HPDE6-E6E7 (cell line): ENCODE data around the gene OTUD3.
"Not testable (repeated sequence)": the region's sequence is repeated elsewhere in the genome, so short reads cannot be mapped to it uniquely, and the experiment has no call there.

Experiments used
- DNase-seq: peaks from one replicate; pipeline ENCODE4 v3.0.0; 2011; ENCODE audit warnings: missing footprints; ENCODE audit errors: extremely low spot score

The OTUD3 gene

DNA sequence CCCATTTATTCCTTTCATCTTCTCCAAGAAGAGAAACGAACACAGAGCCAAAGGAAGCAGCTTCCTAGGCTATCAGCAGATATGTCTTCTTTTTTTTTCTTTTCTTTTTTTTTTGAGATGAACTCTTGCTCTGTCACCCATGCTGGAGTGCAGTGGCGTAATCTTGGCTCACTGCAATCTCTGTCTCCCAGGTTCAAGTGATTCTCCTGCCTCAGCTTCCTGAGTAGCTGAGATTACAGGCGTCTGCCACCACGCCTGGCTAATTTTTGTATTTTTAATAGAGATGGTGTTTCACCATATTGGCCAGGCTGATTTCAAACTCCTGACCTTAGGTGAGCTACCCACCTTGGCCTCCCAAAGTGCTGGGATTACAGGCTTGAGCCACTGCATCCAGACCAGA, 13.6 kb upstream of the OTUD3 start:
- not testable (repeated sequence) for DNase-seq

DNA sequence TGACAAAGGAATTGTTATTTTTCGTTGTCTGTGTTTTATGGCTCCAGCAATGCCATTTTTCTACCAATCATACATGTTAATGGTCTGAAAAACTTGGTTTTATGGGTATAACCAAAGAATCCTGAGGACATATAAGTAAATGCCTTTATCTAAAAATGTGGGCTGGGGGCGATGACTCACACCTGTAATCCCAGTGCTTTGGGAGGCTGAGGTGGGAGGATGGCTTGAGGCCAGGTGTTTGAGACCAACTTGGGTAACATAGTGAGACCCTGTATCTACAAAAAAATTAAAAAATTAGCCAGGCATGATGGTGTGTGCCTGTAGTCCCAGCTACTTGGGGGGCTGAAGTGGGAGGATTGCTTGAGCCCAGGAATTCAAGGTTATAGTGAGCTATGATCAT, 12.7 kb upstream of the OTUD3 start:
- not testable (repeated sequence) for DNase-seq

DNA sequence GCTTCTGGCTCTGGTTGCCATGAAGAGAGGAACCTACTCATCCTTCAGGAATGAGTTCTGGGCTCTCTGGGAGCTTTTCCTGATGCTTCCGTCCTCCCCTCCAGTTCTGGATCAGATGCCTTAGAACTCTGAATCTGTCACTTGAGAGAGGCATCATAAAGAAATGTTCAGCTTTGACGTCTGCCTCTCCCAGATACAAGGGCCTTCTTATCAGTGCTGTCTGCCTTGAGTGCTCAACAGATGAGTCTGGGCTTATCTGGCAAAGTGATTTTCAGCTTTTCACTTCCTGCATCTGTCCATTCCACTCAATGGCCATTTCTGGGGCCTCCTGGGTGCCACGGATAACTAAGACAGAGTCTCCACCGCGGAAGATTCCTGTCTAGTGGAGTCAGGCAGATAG, 12.3 kb upstream of the OTUD3 start:
- DNase-seq: no peak

DNA sequence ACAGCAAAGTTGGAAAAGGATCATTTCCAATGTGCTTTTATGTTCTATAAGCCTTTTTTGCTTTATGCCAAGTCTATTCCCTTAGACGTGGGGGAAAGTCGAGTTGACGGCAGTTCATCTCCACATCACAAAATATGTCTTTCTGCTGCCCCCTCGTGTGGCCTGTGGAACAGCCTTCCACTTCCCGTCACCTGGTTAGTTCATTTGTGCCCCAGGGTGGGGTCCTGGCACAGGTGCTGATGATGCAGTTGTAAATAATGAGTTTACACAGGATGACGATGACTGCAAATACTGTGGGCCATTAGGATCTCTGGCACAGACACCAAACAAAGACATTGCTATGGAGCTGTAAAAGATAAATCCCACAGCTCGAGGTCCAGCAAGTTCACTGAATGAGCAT, 10.0 kb upstream of the OTUD3 start:
- peak; percentile 43 for DNase-seq

DNA sequence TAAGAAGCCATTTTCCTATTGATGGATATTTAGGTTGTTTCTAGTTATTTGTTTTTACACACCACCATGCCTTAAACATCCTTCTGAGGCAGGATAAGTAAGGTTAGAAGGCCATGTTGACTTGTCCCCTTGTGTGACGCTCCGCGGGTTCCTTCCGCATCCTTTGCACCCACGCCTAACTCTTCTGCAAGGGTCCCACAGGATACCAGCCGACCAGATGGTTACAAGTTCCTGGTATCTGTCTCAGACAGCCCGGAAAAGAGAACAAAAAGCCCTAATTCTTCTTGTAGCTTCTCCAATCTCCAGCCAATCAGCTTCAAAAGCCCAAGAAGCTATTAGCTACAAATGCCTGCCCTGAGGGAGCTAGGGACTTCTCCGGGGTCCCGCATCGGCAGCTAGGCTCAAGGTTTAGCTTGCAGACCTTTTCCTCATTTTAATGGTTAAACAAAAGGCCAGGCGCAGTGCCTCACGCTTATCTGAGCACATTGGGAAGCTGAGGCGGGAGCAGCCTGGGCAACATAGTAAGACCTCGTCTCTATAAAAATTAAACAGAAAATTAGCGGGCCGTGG, 4.9 kb upstream of the OTUD3 start:
- no peak for DNase-seq

DNA sequence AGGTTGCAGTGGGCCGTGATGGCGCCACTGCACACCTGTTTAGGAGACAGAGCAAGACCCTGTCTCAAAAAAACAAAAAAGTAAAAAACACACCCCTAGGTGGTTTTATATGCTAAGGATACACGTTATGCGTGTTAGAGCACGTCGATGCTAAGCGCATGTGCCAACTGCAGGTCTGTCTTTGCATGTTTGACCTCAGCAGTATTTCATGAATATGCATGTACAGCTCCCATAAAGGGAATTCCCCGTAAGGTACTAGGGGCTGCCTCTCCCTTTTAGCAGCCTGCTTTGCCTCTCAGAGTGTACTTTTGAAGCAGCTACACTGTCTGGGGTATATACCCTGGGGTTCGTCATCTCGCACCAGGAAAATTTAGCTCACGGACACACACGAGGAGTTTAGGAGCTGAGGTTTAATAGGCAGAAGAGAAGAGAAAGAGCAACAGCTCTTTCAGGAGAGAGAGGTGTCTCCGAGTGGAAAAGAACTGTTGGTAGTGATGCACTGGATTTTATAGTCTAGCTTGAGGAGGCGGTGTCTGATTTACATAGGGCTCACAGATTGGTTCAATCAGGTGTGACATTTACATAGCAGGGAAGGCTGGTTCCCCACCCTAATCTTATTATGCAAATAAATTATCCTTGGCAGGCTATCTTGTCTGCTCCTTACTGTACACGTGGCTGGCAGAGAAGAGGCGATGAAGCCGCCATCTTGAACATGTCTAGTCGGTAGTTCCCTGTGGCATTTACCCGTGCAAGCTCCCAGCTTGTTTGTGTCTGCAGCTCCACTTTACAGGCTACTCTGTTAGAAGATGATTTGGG, 4.2 kb upstream of the OTUD3 start:
- DNase-seq: no peak

DNA sequence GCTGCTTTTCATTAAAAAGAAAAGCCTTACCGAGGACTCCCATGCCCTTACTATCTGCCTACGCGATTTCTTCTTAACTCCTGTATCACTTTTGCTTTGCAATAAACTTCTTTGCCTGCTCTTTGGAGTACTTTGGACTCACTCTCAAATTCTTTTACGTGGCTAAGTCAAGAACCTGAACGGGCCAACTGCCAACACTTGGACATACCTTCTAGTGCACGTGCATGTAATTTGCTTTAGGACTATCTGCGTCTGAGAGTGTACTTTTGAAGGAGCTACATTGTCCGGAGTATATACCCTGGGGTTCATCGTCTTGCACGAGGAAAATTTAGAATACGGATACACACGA, 3.6 kb upstream of the OTUD3 start:
- DNase-seq: no peak

DNA sequence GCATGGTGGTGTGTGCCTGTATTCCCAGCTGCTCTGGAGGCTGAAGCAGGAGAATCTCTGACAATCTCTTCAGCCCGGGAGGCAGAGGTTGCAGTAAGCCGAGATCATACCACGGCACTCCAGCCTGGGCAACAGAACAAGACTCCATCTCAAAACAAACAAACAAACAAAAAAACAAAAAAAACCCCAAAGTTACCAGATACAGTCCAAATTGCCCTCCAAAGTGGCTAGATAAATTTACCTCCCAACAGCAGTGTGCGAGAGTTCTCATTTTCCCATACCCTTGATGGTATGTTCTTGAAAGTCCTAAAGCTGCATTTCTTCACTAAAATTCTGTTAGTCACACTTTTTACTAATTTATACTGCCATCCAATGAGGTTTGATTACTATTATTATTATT, 3.0 kb upstream of the OTUD3 start:
- no peak for DNase-seq

DNA sequence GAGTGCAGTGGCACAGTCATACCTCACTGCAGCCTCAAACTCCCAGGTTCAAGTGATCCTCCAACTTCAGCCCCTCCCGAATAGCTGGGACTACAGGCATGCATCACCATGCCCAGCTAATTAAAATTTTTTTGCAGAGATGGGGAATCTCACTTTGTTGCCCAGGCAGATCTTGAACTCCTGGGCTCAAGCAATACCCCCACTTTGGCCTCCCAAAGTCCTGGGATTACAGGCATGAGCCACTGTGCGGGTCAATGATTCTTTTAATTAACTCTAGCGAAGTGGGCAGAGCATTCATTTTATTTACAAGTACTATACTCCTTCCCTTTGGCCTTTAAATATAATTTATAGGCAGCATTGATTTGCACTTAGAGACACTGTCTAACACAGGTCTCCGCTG, 2.5 kb upstream of the OTUD3 start:
- no peak for DNase-seq

DNA sequence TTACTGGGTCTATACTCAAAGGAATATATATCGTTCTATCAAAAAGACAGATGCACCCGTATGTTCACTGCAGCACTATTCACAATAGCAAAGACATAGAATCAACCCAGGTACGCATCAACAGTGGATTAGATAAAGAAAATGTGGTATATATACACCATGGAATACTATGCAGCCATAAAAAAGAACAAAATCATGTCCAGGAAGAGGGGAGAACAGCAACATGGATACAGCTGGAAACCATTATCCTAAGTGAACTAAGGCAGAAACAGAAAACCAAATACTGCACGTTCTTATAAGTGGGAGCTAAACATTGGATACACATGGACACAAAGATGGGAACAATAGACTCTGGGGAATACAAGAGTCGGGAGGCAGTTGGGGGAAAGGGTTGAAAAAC, 1.4 kb upstream of the OTUD3 start:
- DNase-seq: not testable (repeated sequence)

DNA sequence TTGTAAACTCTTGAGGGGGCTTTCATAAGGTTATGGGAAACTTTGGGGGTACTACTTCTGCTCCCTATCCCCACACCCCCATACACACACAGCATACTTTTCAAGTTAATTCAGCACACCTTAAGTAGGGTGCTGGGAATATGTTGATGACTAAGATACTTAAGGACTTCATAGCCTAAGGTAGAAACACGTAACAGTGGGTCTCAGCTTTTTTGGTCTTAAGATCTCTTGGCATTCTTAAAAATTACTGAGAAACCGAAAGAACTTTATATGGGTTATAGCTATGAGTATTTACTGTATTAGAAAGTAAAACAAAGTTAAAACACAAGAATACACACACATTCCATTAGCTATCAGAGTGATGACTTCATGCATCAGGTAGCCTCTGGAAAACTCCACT, 2.1 kb downstream of the OTUD3 start:
- no peak for DNase-seq

DNA sequence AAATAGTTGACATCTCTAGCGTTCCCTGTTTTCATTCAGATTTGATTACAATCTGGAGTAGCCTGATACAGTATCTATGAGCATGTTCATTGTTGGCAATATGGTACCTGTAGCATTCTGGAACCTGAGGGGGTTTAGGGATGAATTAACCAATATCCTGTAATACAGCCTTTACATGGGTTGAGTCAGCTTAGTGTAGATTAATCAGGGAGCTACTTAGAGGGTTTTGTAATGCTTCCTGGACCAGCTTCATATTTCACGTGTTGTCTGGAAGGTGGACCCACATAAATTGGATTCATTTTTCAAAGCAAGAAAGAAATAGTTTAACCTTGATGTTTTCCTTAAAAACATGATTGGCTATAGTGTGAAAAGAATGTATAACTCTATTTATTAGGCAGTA, 3.6 kb downstream of the OTUD3 start:
- no peak for DNase-seq

DNA sequence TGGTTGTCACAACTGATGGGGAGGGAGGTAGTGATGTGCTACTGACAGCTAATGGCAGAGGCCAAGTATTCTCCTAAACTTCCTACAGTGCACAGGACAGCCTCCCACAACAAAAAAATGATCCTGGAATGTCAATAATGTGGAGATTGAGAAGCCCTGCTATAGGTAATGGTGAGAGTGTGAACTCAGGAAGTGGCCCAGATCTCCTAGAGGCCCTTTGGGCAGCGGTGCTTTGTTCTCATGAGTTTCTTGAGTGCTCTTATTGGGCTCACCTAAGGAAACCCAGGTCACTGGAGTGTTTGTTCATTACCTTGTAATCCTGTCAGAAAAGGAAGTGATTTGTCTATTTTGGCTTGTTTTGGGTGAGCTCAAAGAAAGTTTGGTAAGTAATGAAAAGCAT, 5.9 kb downstream of the OTUD3 start:
- no peak for DNase-seq

DNA sequence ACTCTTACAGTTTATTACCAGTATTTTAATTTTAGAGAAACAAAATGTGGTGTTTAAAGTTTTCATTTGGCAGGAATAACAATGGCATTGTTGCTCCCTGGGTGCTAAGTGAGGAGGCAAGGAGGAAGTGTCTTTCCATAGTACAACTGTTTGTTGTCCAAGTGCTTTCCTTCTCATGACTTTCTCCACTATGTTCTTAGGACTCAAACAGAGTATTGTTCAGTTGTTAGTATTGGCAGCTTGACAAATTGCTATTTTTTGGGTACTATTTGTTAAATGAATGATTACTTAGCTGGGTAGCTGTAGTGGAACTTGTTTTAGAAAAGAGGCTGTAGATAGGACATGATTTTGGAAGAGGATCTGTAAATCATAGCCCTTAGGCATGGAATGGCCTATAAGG, 7.5 kb downstream of the OTUD3 start:
- DNase-seq: no peak

DNA sequence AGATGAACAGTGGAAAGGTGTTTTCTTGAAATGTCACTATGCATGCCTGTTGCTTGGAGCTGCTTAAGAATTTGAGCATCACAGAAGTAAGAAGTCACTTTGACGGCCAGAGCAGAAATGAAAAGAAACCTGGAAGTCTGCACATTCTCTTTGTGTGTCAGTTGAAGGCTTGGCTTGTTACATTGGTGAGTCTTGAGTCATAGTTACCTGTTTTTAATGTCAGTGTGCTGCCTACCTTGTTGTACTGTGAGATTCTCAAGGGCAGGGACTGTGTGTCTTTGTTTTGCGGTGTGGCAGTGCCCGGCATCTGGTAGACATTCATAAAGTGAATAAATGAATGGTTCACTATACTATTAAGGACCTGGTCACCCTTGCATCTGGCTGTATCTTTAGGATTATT, 9.9 kb downstream of the OTUD3 start:
- no peak for DNase-seq

DNA sequence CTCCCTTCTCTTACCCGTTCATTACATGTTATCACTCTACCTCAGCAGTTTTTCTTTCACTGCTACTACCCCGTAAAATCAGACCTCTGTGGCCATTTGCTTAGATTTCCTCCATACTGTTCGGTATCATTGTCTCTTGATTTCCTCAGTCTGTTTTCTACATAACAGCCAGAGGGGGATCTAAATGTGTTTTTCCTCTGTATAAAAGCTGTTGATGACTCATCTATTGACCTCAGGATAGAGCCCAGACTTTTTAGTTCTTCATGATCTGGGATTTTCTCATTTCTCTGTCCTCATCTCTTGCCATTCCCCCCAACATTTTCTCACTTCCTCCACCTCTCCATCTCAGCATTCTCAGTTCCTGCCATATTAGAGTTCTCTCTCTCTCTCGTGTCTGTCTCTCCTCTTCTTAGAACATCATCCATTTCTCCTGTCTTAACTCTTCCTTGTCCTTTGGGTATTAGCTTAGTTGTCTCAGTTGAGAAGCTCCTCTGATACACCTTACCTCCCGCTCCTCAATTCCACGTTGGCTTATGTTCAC, 10.5 kb downstream of the OTUD3 start:
- DNase-seq: no peak

DNA sequence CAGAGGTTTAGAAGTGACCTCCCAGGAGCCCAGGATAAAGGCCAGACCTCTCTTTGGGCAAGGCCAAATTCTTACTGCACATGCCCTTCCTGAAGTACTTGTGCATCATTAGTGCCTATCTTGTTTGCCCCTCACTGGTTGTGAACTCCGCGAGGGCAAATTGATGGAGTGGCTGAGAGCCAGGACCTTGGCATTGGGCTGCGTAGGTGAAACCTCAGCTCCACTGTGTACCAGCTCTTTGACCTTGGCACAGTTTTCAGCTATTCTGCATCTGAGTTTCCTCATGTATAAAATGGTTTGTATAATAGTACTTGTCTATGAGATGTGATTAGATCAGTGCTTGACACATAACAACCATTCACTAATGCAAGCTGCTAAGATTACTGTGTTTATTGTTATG, 11.5 kb downstream of the OTUD3 start:
- no peak for DNase-seq

DNA sequence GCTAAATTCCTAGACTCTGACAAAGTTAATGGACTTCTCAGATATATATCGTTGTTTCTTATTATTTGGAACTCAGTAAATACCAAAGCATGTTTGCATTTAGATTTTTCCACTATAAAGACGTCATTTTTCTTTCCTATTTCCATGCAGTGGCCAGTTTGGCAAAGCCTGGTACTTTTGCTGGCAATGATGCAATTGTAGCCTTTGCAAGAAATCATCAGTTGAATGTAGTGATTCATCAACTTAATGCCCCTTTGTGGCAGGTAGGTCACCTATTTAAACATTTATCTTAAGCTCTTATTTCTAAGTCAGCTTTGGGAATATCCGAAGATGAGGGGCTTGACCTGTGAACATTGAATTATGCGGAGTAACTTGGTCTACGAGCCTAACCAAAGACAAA, 12.0 kb downstream of the OTUD3 start:
- DNase-seq: no peak

DNA sequence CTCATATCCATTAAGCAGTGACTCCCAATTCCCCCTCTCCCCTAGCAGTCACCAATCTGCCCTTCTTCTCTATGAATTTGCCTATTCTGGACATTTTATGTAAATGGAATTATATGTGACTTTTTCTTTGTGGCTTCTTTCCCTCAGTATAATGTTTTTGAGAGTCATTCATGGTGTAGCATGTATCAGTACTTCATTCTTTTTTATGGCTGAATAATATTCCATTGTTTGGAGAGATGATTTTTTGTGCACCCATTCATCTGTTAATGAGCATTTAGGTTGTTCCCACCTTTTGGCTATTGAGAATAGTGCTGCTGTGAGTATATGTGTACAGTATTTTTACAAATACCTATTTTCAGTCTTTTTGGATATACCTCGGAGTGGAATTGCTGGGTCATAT, 19.5 kb downstream of the OTUD3 start:
- DNase-seq: no peak

DNA sequence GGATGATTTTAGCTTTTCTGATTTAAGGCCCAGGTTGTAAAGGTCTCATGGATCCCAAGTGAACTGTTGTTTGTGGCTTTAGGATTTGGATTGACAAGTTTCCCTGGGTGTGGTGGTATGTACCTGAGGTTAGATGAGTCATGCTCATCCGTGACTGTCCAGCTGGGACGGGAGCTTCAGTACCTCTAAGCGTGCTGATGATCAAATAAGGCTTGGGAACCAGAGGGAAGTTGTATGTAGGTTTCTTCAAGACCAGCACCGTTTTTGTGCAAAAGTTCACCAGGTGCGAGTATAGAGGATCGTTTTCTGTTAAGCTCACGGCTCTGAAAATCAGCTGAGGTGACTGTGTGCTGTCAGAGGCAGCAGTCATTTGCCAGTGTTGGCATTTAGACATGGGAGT, 21.4 kb downstream of the OTUD3 start:
- DNase-seq: peak; percentile 75

DNA sequence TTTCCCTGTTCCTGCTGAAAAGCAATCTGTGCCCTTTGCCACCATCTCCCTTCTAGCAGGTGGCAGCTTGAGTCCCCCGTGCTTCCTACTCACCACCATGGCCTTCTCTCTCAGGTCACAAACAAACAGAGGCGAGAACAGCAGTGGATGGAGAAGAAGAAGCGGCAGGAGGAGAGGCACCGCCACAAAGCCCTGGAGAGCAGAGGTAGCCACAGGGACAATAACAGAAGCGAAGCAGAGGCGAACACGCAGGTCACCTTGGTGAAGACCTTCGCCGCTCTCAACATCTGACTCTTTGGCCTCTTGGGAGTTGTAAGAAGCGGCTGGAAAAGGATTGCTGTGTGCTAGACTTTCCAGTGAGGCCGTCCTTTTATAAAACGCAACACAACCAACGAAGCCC, 25.3 kb downstream of the OTUD3 start:
- no peak for DNase-seq

DNA sequence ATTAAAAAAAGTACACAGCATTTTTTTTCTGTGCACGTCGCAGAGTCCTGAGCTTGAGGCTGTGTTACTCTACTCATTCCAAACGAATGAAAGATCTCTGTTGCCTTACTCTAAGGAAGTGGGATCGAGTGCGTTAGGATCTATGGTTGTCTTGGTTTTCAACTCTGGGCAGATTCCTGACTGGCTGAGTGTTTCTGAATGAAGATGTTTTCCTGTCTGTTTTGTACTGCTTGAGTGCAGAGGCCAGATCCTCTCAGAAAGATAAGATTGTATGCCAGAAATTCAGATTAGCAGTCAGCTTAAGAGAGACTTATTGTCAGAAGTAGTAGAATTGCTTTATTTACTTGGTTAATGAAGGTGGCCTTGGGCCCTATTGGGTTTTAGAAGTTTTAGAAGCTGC, 27.2 kb downstream of the OTUD3 start:
- no peak for DNase-seq

DNA sequence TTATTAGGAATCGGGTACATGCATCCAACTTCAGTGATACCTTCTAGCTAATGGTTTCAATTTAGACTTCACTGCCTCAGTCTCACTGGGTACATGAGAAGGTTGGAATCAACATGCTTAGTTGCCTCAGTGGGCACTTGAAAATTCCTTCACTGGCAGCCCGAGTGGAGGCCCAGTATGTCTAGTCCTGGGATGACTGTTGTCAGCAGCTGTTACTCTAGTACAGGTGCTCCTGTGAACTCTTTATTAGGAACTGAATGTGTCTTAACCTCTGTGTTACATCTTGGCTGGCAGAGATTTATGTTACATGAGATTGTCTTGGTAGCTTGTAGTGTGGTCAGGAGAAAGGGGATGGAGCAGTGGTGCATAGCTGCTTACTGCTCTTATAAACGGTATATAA, 27.8 kb downstream of the OTUD3 start:
- no peak for DNase-seq

DNA sequence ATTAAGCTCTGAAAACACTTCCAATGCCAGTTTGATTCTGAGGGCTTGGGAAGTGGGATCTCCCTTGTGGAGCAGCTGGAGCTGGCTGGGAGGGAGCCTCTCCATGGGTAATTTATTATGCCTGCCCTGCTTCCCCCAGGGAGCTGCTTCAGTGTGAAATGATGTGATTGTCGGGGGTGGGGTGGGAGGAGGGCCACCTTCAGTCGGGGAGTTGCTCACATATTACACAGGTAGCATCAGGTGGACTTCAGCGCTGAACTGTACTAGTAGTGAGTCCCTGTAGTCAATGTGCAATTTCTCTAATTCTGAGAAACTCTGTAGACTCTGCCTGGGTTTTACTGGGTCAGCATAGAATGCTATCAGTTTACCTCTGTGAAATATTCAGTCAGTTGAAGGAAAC, 28.5 kb downstream of the OTUD3 start:
- DNase-seq: no peak
